Measurements from ENCODE around the gene PARD6B. TPM values are rescaled to one million over a fixed set of nuclear protein-coding genes. Genes with fewer than 3 reads are reported as not detected.
"Not testable (repeated sequence)": the region's sequence is repeated elsewhere in the genome, so short reads cannot be mapped to it uniquely, and the experiment has no call there.

PARD6B gene
- total RNA-seq, 1 donor from 2014 or later: 4.0 TPM

DNA sequence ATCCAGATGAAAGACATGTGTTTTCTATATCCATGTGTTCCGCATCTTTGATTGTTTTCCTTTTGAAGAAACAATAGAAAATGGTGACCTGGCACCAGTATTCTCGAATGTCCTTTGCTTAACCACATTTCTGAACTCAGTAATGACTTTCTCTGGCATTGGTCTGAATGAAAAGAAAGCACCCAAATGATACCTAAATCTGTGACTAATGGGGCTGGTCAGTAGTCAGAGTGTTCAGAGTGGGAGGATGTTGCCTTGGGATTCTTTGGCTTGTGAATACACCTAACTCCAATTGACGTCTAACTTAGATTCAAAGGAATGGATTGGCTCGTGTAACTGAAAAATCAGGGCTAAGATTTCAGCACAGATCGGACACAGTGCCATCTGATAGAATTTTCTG, 27.1 kb downstream of the PARD6B start:
- TF ChIP-seq, protein P1, sequence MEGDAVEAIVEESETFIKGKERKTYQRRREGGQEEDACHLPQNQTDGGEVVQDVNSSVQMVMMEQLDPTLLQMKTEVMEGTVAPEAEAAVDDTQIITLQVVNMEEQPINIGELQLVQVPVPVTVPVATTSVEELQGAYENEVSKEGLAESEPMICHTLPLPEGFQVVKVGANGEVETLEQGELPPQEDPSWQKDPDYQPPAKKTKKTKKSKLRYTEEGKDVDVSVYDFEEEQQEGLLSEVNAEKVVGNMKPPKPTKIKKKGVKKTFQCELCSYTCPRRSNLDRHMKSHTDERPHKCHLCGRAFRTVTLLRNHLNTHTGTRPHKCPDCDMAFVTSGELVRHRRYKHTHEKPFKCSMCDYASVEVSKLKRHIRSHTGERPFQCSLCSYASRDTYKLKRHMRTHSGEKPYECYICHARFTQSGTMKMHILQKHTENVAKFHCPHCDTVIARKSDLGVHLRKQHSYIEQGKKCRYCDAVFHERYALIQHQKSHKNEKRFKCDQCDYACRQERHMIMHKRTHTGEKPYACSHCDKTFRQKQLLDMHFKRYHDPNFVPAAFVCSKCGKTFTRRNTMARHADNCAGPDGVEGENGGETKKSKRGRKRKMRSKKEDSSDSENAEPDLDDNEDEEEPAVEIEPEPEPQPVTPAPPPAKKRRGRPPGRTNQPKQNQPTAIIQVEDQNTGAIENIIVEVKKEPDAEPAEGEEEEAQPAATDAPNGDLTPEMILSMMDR (IDR thresholded peaks at IDR 0.05; ENCODE audit: partially characterized antibody, unreplicated experiment): no peak
- Mint-ChIP-seq H3K4me3 (ENCODE audit: unreplicated experiment) (no peak overlapping the region), H3K9me3 (ENCODE audit: unreplicated experiment) (peaks cover 2% of the 10 kb centered on the region), H3K27ac (ENCODE audit: unreplicated experiment) (no peak overlapping the region), H3K4me1 (ENCODE audit: low read depth, unreplicated experiment) (no peaks in the 10 kb centered on the region), H3K27me3 (ENCODE audit: unreplicated experiment) (no peaks in the 10 kb centered on the region), H3K36me3 (ENCODE audit: unreplicated experiment) (no peaks in the 10 kb centered on the region)
- no peak for DNase-seq

DNA sequence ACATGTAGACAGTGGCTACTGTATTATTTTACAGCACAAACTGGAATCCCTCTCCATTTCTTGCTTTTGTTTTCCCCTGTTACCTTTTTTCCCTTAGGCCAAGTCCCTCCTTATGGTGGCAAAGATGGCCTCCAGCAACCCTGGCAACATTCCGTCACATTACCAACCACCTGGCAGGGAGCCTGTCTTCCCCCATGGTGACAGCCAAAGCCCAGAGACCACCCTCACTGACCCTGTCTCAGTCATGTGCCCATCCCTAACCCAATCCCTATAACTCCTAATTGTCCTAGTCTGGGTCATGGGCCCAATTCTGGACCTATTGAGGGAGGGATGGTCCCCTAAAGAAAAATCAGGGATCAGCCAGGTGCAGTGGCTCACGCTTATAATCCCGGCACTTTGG, 27.6 kb downstream of the PARD6B start:
- Mint-ChIP-seq H3K36me3 (ENCODE audit: unreplicated experiment) (no peaks in the 10 kb centered on the region), H3K4me1 (ENCODE audit: low read depth, unreplicated experiment) (no peaks in the 10 kb centered on the region), H3K4me3 (ENCODE audit: unreplicated experiment) (no peak overlapping the region), H3K27me3 (ENCODE audit: unreplicated experiment) (no peaks in the 10 kb centered on the region), H3K27ac (ENCODE audit: unreplicated experiment) (no peak overlapping the region), H3K9me3 (ENCODE audit: unreplicated experiment) (peaks cover 2% of the 10 kb centered on the region)
- TF ChIP-seq, protein P1 (IDR thresholded peaks at IDR 0.05; ENCODE audit: partially characterized antibody, unreplicated experiment): no peak
- DNase-seq: no peak

- Mint-ChIP-seq H3K9me3 (ENCODE audit: unreplicated experiment) (peaks cover 2% of the 10 kb centered on the region), H3K27ac (ENCODE audit: unreplicated experiment) (no peak overlapping the region), H3K27me3 (ENCODE audit: unreplicated experiment) (no peaks in the 10 kb centered on the region), H3K4me1 (ENCODE audit: low read depth, unreplicated experiment) (no peaks in the 10 kb centered on the region), H3K36me3 (ENCODE audit: unreplicated experiment) (no peaks in the 10 kb centered on the region), H3K4me3 (ENCODE audit: unreplicated experiment) (no peak overlapping the region)
- DNase-seq: no peak
- TF ChIP-seq, protein P1 (IDR thresholded peaks at IDR 0.05; ENCODE audit: partially characterized antibody, unreplicated experiment): no peak
These were observed 28.3 kb downstream of the PARD6B start for GRCh38 chr20:50759678-50760077.

DNA sequence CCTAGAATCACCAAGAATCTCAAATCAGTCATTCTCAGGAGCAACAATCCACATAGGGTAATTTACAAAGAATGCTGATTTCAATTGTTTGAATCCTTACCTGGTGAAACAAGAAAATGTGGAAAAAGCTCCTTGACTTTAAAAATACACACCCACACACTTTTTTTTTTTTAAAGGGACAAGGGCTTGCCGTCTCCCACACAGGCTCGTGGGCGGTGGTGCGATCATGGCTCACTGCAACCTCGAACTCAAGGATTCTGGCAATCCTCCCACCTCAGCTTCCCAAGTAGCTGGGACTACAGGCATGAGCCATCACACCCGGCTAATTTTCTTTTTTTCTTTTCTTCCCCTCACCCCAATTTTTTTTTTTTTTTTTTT, 30.7 kb downstream of the PARD6B start:
- Mint-ChIP-seq H3K4me1 (ENCODE audit: low read depth, unreplicated experiment) (peaks cover 3% of the 10 kb centered on the region), H3K27me3 (ENCODE audit: unreplicated experiment) (no peaks in the 10 kb centered on the region), H3K27ac (ENCODE audit: unreplicated experiment) (no peak overlapping the region), H3K36me3 (ENCODE audit: unreplicated experiment) (no peaks in the 10 kb centered on the region), H3K9me3 (ENCODE audit: unreplicated experiment) (peaks cover 4% of the 10 kb centered on the region), H3K4me3 (ENCODE audit: unreplicated experiment) (no peak overlapping the region)
- TF ChIP-seq, protein P1 (IDR thresholded peaks at IDR 0.05; ENCODE audit: partially characterized antibody, unreplicated experiment): no peak
- DNase-seq: no peak

GRCh38 chr20:50762435-50763220, 31.2 kb downstream of the PARD6B start:
- Mint-ChIP-seq H3K9me3 (ENCODE audit: unreplicated experiment) (peaks cover 6% of the 10 kb centered on the region), H3K4me1 (ENCODE audit: low read depth, unreplicated experiment) (peaks cover 9% of the 10 kb centered on the region), H3K4me3 (ENCODE audit: unreplicated experiment) (no peak overlapping the region), H3K27me3 (ENCODE audit: unreplicated experiment) (no peaks in the 10 kb centered on the region), H3K27ac (ENCODE audit: unreplicated experiment) (no peak overlapping the region), H3K36me3 (ENCODE audit: unreplicated experiment) (no peaks in the 10 kb centered on the region)
- TF ChIP-seq, protein P1 (IDR thresholded peaks at IDR 0.05; ENCODE audit: partially characterized antibody, unreplicated experiment): no peak
- DNase-seq: no peak

DNA sequence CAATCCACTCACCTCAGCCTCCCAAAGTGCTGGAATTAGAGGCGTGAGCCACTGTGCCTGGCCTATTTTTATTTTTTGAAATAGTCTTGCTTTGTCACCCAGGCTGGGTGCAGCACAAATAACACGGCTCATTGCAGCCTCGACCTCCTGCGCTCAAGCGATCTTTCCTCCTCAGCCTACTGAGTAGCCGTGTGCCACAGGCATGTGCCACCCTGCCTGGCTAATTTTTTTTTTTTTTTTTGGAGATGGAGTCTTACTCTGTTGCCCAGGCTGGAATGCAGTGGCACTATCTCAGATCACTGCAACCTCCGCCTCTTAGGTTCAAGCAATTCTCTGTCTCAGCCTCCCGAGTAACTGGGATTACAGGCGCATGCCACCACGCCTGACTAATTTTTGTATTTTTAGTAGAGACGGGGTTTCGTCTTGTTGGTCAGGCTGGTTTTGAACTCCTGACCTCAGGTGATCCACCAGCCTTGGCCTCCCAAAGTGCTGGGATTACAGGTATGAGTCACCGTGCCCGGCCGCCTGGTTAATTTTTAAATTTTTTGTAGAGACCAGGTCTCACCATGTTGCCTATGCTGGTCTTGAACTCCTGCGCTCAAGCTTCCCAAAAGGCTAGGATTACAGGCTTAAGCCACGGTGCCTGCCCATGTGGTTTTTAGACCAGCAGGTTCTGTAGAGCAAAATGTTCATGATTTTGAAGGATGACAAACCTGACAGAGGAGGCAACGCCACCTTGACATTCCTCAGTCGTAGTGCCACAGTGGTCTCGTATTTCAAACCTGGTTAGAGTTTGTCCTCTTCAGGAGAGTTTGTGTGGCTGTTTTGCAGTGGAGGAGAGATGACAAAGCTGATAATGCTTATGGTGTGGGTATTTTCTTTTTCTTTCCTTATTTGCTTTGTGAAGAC, 32.4 kb downstream of the PARD6B start:
- peaks cover 10% of the 10 kb centered on the region for H3K4me1 Mint-ChIP-seq (ENCODE audit: low read depth, unreplicated experiment)
- H3K27me3 Mint-ChIP-seq (ENCODE audit: unreplicated experiment); H3K9me3 Mint-ChIP-seq (ENCODE audit: unreplicated experiment); DNase-seq; H3K4me3 Mint-ChIP-seq (ENCODE audit: unreplicated experiment); H3K27ac Mint-ChIP-seq (ENCODE audit: unreplicated experiment); H3K36me3 Mint-ChIP-seq (ENCODE audit: unreplicated experiment): not testable (repeated sequence)

DNA sequence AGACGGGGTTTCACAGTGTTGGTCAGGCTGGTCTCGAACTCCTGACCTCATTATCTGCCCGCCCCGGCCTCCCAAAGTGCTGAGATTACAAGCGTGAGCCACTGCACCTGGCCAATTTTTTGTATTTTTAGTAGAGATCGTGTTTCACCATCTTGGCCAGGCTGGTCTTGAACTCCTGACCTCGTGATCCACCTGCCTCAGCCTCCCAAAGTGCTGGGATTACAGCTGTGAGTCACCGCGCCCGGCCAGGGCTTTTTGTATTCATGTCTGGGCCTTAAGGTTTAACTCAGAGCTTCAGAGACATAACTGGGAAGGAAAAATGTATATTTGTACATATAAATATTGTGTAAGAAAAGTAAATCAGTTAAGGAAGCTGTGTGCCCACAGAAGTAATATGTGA, 33.9 kb downstream of the PARD6B start:
- not testable (repeated sequence) for H3K4me3 Mint-ChIP-seq (ENCODE audit: unreplicated experiment); DNase-seq; H3K27me3 Mint-ChIP-seq (ENCODE audit: unreplicated experiment); H3K36me3 Mint-ChIP-seq (ENCODE audit: unreplicated experiment); H3K27ac Mint-ChIP-seq (ENCODE audit: unreplicated experiment); H3K9me3 Mint-ChIP-seq (ENCODE audit: unreplicated experiment)
- peaks cover 10% of the 10 kb centered on the region for H3K4me1 Mint-ChIP-seq (ENCODE audit: low read depth, unreplicated experiment)
